ENCODE measurements around the gene PON3.
"Not testable (repeated sequence)": the region's sequence is repeated elsewhere in the genome, so short reads cannot be mapped to it uniquely, and the experiment has no call there.

The PON3 gene

GRCh38 chr7:95405208-95405607 is 9.0 kb upstream of the PON3 start:
- H3K9ac ChIP-seq (ENCODE audit: insufficient read length): no peak overlapping the region
- no peak for DNase-seq (ENCODE audit: low read depth, low spot score)
- no peak overlapping the region for H3K4me3 ChIP-seq
- H3K9me3 ChIP-seq (ENCODE audit: low read depth, low read length): no peaks in the 10 kb centered on the region
- H3K36me3 ChIP-seq (ENCODE audit: insufficient read depth, low read length): peaks cover 35% of the 10 kb centered on the region
- no peak overlapping the region for H3K27ac ChIP-seq
- no peak for TF ChIP-seq POLR2AphosphoS5 (IDR thresholded peaks at IDR 0.05; ENCODE audit: borderline replicate concordance, low read depth, low read length)
- TF ChIP-seq FOXP2 (optimal IDR thresholded peaks at IDR 0.05; ENCODE audit: control extremely low read depth, extremely low read length, insufficient read depth): no peak
- TF ChIP-seq EZH2 (IDR thresholded peaks at IDR 0.05): no peak

GRCh38 chr7:95404316-95404865 is 8.2 kb upstream of the PON3 start:
- Histone ChIP-seq H3K9ac (ENCODE audit: insufficient read length) (no peak overlapping the region), H3K36me3 (ENCODE audit: insufficient read depth, low read length) (peaks cover 35% of the 10 kb centered on the region), H3K27ac (no peak overlapping the region), H3K9me3 (ENCODE audit: low read depth, low read length) (no peaks in the 10 kb centered on the region), H3K4me3 (no peak overlapping the region)
- TF ChIP-seq FOXP2 (optimal IDR thresholded peaks at IDR 0.05; ENCODE audit: control extremely low read depth, extremely low read length, insufficient read depth): no peak
- no peak for TF ChIP-seq POLR2AphosphoS5 (IDR thresholded peaks at IDR 0.05; ENCODE audit: borderline replicate concordance, low read depth, low read length)
- no peak for TF ChIP-seq EZH2 (IDR thresholded peaks at IDR 0.05)
- no peak for DNase-seq (ENCODE audit: low read depth, low spot score)

DNA sequence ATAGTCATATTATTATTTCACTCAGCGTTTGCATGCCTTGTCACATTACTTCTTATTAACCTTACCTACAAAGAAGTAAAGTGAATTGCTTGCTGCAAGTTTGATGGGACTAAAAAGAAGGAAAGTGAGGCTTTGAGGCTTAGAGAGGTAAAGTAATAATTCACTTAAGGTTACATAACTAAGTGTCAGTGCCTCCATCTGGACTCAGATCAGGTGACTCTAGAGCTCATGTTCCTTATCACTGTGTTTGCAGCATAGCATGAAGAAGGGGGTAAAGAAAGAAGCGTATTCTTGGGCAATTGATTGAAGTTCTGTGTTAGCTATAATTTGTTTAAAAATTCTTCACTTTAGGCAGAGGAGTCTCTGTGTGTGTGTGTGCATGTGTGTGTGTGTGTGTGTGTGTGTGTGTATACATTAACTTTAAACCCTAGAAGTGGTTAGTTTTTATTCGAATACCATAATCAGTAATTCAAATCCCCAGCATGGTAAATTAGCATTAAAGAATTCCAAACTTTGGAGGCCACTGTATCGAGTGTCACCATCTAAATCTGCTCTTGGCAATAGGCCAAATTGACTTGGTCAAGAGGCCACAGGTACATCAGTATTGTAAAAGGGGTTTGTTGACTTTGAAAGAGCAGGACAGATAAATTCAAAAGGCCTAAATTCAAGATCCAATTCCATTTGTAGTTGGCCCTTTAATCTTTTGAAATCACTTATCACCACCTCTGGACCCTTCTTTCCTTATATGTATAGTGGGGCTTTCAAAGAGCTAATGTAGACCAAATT is 2.2 kb upstream of the PON3 start:
- Histone ChIP-seq H3K9ac (ENCODE audit: insufficient read length) (no peak overlapping the region), H3K27ac (no peak overlapping the region), H3K4me3 (no peak overlapping the region), H3K36me3 (ENCODE audit: insufficient read depth, low read length) (no peaks in the 10 kb centered on the region), H3K9me3 (ENCODE audit: low read depth, low read length) (no peaks in the 10 kb centered on the region)
- TF ChIP-seq POLR2AphosphoS5 (IDR thresholded peaks at IDR 0.05; ENCODE audit: borderline replicate concordance, low read depth, low read length) (no peak), FOXP2 (optimal IDR thresholded peaks at IDR 0.05; ENCODE audit: control extremely low read depth, extremely low read length, insufficient read depth) (no peak), EZH2 (IDR thresholded peaks at IDR 0.05) (no peak)
- no peak for DNase-seq (ENCODE audit: low read depth, low spot score)

GRCh38 chr7:95397381-95397780 is 1.2 kb upstream of the PON3 start:
- Histone ChIP-seq H3K9ac (ENCODE audit: insufficient read length) (no peak overlapping the region), H3K4me3 (no peak overlapping the region), H3K36me3 (ENCODE audit: insufficient read depth, low read length) (no peaks in the 10 kb centered on the region), H3K27ac (no peak overlapping the region), H3K9me3 (ENCODE audit: low read depth, low read length) (no peaks in the 10 kb centered on the region)
- no peak for DNase-seq (ENCODE audit: low read depth, low spot score)
- TF ChIP-seq POLR2AphosphoS5 (IDR thresholded peaks at IDR 0.05; ENCODE audit: borderline replicate concordance, low read depth, low read length) (no peak), EZH2 (IDR thresholded peaks at IDR 0.05) (no peak)

- Histone ChIP-seq H3K36me3 (ENCODE audit: insufficient read depth, low read length) (no peaks in the 10 kb centered on the region), H3K27ac (no peak overlapping the region), H3K9ac (ENCODE audit: insufficient read length) (no peak overlapping the region), H3K4me3 (no peak overlapping the region), H3K9me3 (ENCODE audit: low read depth, low read length) (no peaks in the 10 kb centered on the region)
- DNase-seq (ENCODE audit: low read depth, low spot score): no peak
- TF ChIP-seq POLR2AphosphoS5 (IDR thresholded peaks at IDR 0.05; ENCODE audit: borderline replicate concordance, low read depth, low read length) (no peak), EZH2 (IDR thresholded peaks at IDR 0.05) (no peak), FOXP2 (optimal IDR thresholded peaks at IDR 0.05; ENCODE audit: control extremely low read depth, extremely low read length, insufficient read depth) (no peak)
Observed at GRCh38 chr7:95395755-95396135, 430 bp downstream of the PON3 start.

- Histone ChIP-seq H3K36me3 (ENCODE audit: insufficient read depth, low read length) (no peaks in the 10 kb centered on the region), H3K27ac (no peak overlapping the region), H3K4me3 (no peak overlapping the region), H3K9me3 (ENCODE audit: low read depth, low read length) (no peaks in the 10 kb centered on the region), H3K9ac (ENCODE audit: insufficient read length) (no peak overlapping the region)
- DNase-seq (ENCODE audit: low read depth, low spot score): no peak
- TF ChIP-seq POLR2AphosphoS5 (IDR thresholded peaks at IDR 0.05; ENCODE audit: borderline replicate concordance, low read depth, low read length) (no peak), FOXP2 (optimal IDR thresholded peaks at IDR 0.05; ENCODE audit: control extremely low read depth, extremely low read length, insufficient read depth) (no peak), EZH2 (IDR thresholded peaks at IDR 0.05) (no peak)
Observed at GRCh38 chr7:95394370-95394769, 1.8 kb downstream of the PON3 start.

- DNase-seq (ENCODE audit: low read depth, low spot score): no peak
- no peaks in the 10 kb centered on the region for H3K9me3 ChIP-seq (ENCODE audit: low read depth, low read length)
- no peak overlapping the region for H3K9ac ChIP-seq (ENCODE audit: insufficient read length)
- H3K4me3 ChIP-seq: no peak overlapping the region
- TF ChIP-seq POLR2AphosphoS5 (IDR thresholded peaks at IDR 0.05; ENCODE audit: borderline replicate concordance, low read depth, low read length) (no peak), FOXP2 (optimal IDR thresholded peaks at IDR 0.05; ENCODE audit: control extremely low read depth, extremely low read length, insufficient read depth) (no peak), EZH2 (IDR thresholded peaks at IDR 0.05) (no peak)
- H3K36me3 ChIP-seq (ENCODE audit: insufficient read depth, low read length): no peaks in the 10 kb centered on the region
- H3K27ac ChIP-seq: no peak overlapping the region
Observed at GRCh38 chr7:95391761-95392160, 4.4 kb downstream of the PON3 start.

- Histone ChIP-seq H3K36me3 (ENCODE audit: insufficient read depth, low read length) (no peaks in the 10 kb centered on the region), H3K4me3 (no peak overlapping the region), H3K9ac (ENCODE audit: insufficient read length) (no peak overlapping the region), H3K9me3 (ENCODE audit: low read depth, low read length) (no peaks in the 10 kb centered on the region), H3K27ac (no peak overlapping the region)
- no peak for TF ChIP-seq EZH2 (IDR thresholded peaks at IDR 0.05)
- TF ChIP-seq FOXP2 (optimal IDR thresholded peaks at IDR 0.05; ENCODE audit: control extremely low read depth, extremely low read length, insufficient read depth): no peak
- no peak for TF ChIP-seq POLR2AphosphoS5 (IDR thresholded peaks at IDR 0.05; ENCODE audit: borderline replicate concordance, low read depth, low read length)
- no peak for DNase-seq (ENCODE audit: low read depth, low spot score)
Observed at GRCh38 chr7:95389516-95389915, 6.7 kb downstream of the PON3 start.

- not testable (repeated sequence) for H3K4me3 ChIP-seq; H3K36me3 ChIP-seq (ENCODE audit: insufficient read depth, low read length); DNase-seq (ENCODE audit: low read depth, low spot score); H3K27ac ChIP-seq; H3K9ac ChIP-seq (ENCODE audit: insufficient read length); H3K9me3 ChIP-seq (ENCODE audit: low read depth, low read length)
Observed at GRCh38 chr7:95379457-95379856, 16.7 kb downstream of the PON3 start.

All from SK-N-MC (cell line).